ENCODE data around the gene THEM5. TPM values are rescaled to one million over a fixed set of nuclear protein-coding genes. Genes with fewer than 3 reads are reported as not detected.

THEM5 gene
- total RNA-seq, 2 donors from 2014 or later = not detected

DNA sequence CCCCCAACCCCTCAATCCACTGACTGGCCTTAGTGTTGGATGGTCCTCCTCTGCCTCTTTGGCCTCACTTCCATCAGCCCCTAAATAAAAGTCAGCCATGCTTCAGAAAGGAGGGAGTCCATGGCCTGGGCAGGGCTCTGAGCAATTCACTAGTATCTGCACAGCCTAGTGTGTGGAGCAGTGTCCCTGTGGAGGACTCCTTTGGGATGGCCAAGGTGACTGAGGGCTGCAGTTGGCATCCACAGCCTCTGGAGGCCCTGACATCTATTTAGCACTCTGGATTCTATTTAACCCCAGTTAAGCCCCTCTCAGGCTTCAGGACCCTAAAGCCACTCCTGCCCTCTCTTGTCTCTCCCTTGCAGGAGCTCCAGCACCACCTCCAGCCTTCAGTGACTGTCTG is 3.6 kb downstream of the THEM5 start:
- DNase-seq = peak; percentile 17
- Histone ChIP-seq H3K27me3 (ENCODE audit: control insufficient read depth, insufficient read depth, low read length, poor library complexity, severe bottlenecking) (no peaks in the 10 kb centered on the region), H3K36me3 (ENCODE audit: control insufficient read depth, insufficient read depth, low read length) (no peaks in the 10 kb centered on the region), H3K9me3 (ENCODE audit: control insufficient read depth, low read length) (no peaks in the 10 kb centered on the region), H3K4me1 (ENCODE audit: control insufficient read depth, insufficient read depth, low read length) (peaks cover 4% of the 10 kb centered on the region), H3K9ac (ENCODE audit: extremely low read depth, low read length, poor library complexity, severe bottlenecking) (no peak overlapping the region), H3K4me3 (ENCODE audit: low read length) (no peak overlapping the region), H3K27ac (ENCODE audit: low read depth, low read length) (no peak overlapping the region)
- H3K9me3 Mint-ChIP-seq = no peaks in the 10 kb centered on the region
- TF ChIP-seq, protein P1, sequence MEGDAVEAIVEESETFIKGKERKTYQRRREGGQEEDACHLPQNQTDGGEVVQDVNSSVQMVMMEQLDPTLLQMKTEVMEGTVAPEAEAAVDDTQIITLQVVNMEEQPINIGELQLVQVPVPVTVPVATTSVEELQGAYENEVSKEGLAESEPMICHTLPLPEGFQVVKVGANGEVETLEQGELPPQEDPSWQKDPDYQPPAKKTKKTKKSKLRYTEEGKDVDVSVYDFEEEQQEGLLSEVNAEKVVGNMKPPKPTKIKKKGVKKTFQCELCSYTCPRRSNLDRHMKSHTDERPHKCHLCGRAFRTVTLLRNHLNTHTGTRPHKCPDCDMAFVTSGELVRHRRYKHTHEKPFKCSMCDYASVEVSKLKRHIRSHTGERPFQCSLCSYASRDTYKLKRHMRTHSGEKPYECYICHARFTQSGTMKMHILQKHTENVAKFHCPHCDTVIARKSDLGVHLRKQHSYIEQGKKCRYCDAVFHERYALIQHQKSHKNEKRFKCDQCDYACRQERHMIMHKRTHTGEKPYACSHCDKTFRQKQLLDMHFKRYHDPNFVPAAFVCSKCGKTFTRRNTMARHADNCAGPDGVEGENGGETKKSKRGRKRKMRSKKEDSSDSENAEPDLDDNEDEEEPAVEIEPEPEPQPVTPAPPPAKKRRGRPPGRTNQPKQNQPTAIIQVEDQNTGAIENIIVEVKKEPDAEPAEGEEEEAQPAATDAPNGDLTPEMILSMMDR (conservative IDR thresholded peaks at IDR 0.05) = no peak
- no peaks in the 10 kb centered on the region for H3K36me3 Mint-ChIP-seq (ENCODE audit: low read depth)
- peaks cover 26% of the 10 kb centered on the region for H3K27me3 Mint-ChIP-seq (ENCODE audit: insufficient read depth)
- peaks cover 9% of the 10 kb centered on the region for H3K4me1 Mint-ChIP-seq
- H3K27ac Mint-ChIP-seq = no peak overlapping the region
- no peak overlapping the region for H3K4me3 Mint-ChIP-seq

DNA sequence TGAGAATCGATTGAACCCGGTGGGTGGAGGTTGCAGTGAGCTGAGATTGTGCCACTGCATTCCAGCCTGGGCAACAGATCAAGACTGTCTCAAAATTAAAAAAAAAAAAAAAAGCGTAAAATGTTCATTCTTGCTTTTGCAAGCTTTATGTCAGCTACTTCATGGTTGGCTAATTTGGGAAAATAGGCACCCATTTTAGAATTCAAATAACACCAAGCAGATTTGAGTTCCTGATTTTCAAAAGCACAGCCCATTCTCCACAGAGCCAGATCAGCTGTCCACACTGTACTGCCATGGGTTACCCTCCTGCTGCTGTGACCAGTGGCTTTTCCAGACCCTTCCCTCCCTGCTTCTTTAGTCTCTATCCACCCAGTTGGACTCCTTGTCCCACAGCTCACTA is 4.4 kb downstream of the THEM5 start:
- Histone ChIP-seq H3K9ac (ENCODE audit: extremely low read depth, low read length, poor library complexity, severe bottlenecking) (no peak overlapping the region), H3K36me3 (ENCODE audit: control insufficient read depth, insufficient read depth, low read length) (no peaks in the 10 kb centered on the region), H3K27me3 (ENCODE audit: control insufficient read depth, insufficient read depth, low read length, poor library complexity, severe bottlenecking) (no peaks in the 10 kb centered on the region), H3K4me1 (ENCODE audit: control insufficient read depth, insufficient read depth, low read length) (peaks cover 4% of the 10 kb centered on the region), H3K4me3 (ENCODE audit: low read length) (no peak overlapping the region), H3K9me3 (ENCODE audit: control insufficient read depth, low read length) (no peaks in the 10 kb centered on the region), H3K27ac (ENCODE audit: low read depth, low read length) (no peak overlapping the region)
- H3K27me3 Mint-ChIP-seq (ENCODE audit: insufficient read depth) = peaks cover 26% of the 10 kb centered on the region
- TF ChIP-seq, protein P1 (conservative IDR thresholded peaks at IDR 0.05) = no peak
- no peaks in the 10 kb centered on the region for H3K9me3 Mint-ChIP-seq
- DNase-seq = peak; percentile 2
- H3K4me3 Mint-ChIP-seq = no peak overlapping the region
- 88 to 94% methylated on average over 2 to 3 of the region's 3 CpGs for WGBS, 2 experiments (ENCODE audit: insufficient coverage in 1 of 2, insufficient read length in 1 of 2)
- no peaks in the 10 kb centered on the region for H3K36me3 Mint-ChIP-seq (ENCODE audit: low read depth)
- H3K4me1 Mint-ChIP-seq = peaks cover 9% of the 10 kb centered on the region
- no peak overlapping the region for H3K27ac Mint-ChIP-seq

DNA sequence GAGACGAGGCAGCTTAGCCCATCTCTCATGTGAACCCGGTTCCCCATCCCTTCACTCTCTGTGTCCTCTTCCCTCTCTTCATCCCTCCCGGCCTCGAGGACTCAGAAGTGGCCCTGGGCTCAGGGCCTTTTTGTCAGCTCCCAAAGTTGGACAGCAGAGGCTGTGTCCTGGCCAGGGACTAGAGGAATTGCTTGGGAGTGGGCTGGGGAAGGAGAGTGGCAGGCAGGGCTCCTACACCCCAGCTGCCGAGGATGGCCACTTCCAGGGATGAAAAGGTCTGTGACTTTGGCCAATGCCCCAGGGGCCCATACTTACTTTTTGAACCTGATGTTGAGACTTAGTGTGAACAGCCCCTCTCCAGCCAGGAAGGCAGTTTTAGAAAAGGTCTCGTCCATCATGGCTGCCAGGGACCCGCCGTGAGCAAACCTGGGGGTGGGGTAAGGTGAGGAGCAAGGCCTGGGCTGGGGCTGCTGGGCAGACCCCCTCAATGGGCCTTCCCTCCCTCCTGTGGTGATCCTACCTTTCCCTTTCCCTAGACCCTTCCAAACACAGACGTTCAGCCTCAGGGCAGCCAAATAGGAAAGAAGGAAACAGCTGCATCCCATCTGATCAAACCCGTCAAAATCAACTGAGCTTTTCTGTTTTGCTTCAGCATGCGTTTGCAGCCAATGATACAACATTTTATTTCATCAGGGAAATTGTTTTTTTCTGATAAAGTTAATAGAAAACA is 5.5 kb downstream of the THEM5 start:
- no peaks in the 10 kb centered on the region for H3K27me3 ChIP-seq (ENCODE audit: control insufficient read depth, insufficient read depth, low read length, poor library complexity, severe bottlenecking)
- Mint-ChIP-seq H3K9me3 (no peaks in the 10 kb centered on the region), H3K27ac (no peak overlapping the region), H3K27me3 (ENCODE audit: insufficient read depth) (peaks cover 21% of the 10 kb centered on the region), H3K4me1 (peaks cover 9% of the 10 kb centered on the region), H3K4me3 (no peak overlapping the region), H3K36me3 (ENCODE audit: low read depth) (no peaks in the 10 kb centered on the region)
- no peak overlapping the region for H3K4me3 ChIP-seq (ENCODE audit: low read length)
- no peaks in the 10 kb centered on the region for H3K9me3 ChIP-seq (ENCODE audit: control insufficient read depth, low read length)
- peak; percentile 32 for DNase-seq
- no peak overlapping the region for H3K27ac ChIP-seq (ENCODE audit: low read depth, low read length)
- no peaks in the 10 kb centered on the region for H3K36me3 ChIP-seq (ENCODE audit: control insufficient read depth, insufficient read depth, low read length)
- TF ChIP-seq, protein P1 (conservative IDR thresholded peaks at IDR 0.05) = no peak
- peaks cover 4% of the 10 kb centered on the region for H3K4me1 ChIP-seq (ENCODE audit: control insufficient read depth, insufficient read depth, low read length)
- H3K9ac ChIP-seq (ENCODE audit: extremely low read depth, low read length, poor library complexity, severe bottlenecking) = no peak overlapping the region
- WGBS, 2 experiments (ENCODE audit: insufficient coverage in 1 of 2, insufficient read length in 1 of 2) = 44 to 87% methylated on average over 1 to 11 of the region's 11 CpGs

All from endodermal cell (in vitro differentiated cells).